Measurements from ENCODE around the gene PSMA6.

PSMA6 gene

DNA sequence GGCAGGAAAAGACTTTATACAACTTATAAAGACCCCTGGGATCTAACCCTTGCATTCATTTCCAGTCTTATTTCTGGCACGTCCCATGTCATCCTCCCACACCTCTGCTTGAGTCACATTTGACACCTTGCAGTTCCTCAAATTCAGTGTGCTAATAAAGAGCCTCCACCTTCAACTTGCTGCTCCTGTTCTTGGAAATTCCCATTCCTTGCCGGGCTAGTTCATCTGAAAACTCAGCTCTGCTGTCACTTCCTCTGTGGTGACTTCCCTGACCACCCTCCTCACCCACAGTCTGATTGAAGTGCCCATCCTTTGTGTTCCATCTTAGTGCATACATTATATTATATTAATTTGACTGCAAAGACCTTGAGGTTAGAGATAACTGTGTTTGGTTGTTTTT lies 37.4 kb upstream of the PSMA6 start:
- Histone ChIP-seq H3K27ac (ENCODE audit: poor library complexity, severe bottlenecking) (no peak overlapping the region), H3K4me3 (ENCODE audit: severe bottlenecking) (no peak overlapping the region), H3K9me3 (ENCODE audit: severe bottlenecking) (no peaks in the 10 kb centered on the region), H3K27me3 (ENCODE audit: insufficient read depth, poor library complexity, severe bottlenecking) (no peaks in the 10 kb centered on the region), H3K4me1 (ENCODE audit: insufficient read depth, poor library complexity, severe bottlenecking) (no peaks in the 10 kb centered on the region), H3K36me3 (ENCODE audit: low read depth) (no peaks in the 10 kb centered on the region)
- DNase-seq (ENCODE audit: low spot score) (no peak), ATAC-seq (ENCODE audit: low read depth) (no peak)
- TF ChIP-seq CTCF (IDR thresholded peaks at IDR 0.05; ENCODE audit: poor library complexity, severe bottlenecking), result no peak

DNA sequence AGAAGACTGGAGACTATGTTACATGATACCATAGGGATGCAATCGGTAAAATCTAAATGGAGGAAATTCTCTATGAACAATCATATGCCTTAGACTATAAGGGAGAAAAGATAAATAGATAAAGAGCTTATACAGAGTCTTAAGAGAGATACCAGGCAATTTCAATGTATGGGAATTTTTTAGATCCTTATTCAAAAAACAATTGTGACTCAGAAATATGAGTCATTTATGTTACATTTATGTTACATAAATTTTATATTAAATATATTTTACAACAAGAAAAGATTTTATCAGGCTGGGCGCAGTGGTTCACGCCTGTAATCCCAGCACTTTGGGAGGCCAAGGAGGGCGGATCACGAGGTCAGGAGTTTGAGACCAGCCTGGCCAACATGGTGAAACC lies 36.5 kb upstream of the PSMA6 start:
- Histone ChIP-seq H3K4me1 (ENCODE audit: insufficient read depth, poor library complexity, severe bottlenecking) (no peaks in the 10 kb centered on the region), H3K27me3 (ENCODE audit: insufficient read depth, poor library complexity, severe bottlenecking) (no peaks in the 10 kb centered on the region), H3K36me3 (ENCODE audit: low read depth) (no peaks in the 10 kb centered on the region), H3K9me3 (ENCODE audit: severe bottlenecking) (no peaks in the 10 kb centered on the region), H3K27ac (ENCODE audit: poor library complexity, severe bottlenecking) (no peak overlapping the region), H3K4me3 (ENCODE audit: severe bottlenecking) (no peak overlapping the region)
- no peak for TF ChIP-seq CTCF (IDR thresholded peaks at IDR 0.05; ENCODE audit: poor library complexity, severe bottlenecking)
- DNase-seq (ENCODE audit: low spot score) (no peak), ATAC-seq (ENCODE audit: low read depth) (no peak)

GRCh38 chr14:35257809-35258208 lies 34.4 kb upstream of the PSMA6 start:
- H3K36me3 ChIP-seq (ENCODE audit: low read depth), result no peaks in the 10 kb centered on the region
- ATAC-seq (ENCODE audit: low read depth), result no peak; the same call in 2 of the 3 replicates
- H3K9me3 ChIP-seq (ENCODE audit: severe bottlenecking), result no peaks in the 10 kb centered on the region
- no peak overlapping the region for H3K27ac ChIP-seq (ENCODE audit: poor library complexity, severe bottlenecking)
- TF ChIP-seq CTCF (IDR thresholded peaks at IDR 0.05; ENCODE audit: poor library complexity, severe bottlenecking), result no peak
- DNase-seq (ENCODE audit: low spot score), result no peak
- no peaks in the 10 kb centered on the region for H3K27me3 ChIP-seq (ENCODE audit: insufficient read depth, poor library complexity, severe bottlenecking)
- no peaks in the 10 kb centered on the region for H3K4me1 ChIP-seq (ENCODE audit: insufficient read depth, poor library complexity, severe bottlenecking)
- no peak overlapping the region for H3K4me3 ChIP-seq (ENCODE audit: severe bottlenecking)

DNA sequence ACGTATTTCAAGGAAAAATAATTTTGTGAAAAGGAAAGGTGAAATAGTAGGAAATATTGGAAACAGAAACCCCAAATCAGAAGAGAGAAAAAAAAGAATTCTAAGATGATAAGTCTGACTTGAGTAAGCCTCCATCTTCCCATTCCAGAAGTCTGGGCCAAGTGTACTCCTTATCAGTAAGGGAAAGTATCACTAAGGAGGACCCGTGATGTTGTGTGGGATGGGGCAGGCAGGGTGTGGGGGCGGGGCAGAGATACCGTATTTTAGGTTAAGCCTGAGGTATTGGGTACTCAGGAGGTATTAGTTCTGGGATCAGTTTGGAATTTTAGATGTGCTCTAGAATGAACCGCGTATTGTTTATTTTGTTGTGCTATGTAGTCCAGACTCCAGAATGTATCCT lies 33.8 kb upstream of the PSMA6 start:
- ATAC-seq (ENCODE audit: low read depth), result no peak
- H3K4me1 ChIP-seq (ENCODE audit: insufficient read depth, poor library complexity, severe bottlenecking), result no peaks in the 10 kb centered on the region
- H3K9me3 ChIP-seq (ENCODE audit: severe bottlenecking), result no peaks in the 10 kb centered on the region
- H3K4me3 ChIP-seq (ENCODE audit: severe bottlenecking), result no peak overlapping the region
- no peak overlapping the region for H3K27ac ChIP-seq (ENCODE audit: poor library complexity, severe bottlenecking)
- TF ChIP-seq CTCF (IDR thresholded peaks at IDR 0.05; ENCODE audit: poor library complexity, severe bottlenecking), result no peak
- no peaks in the 10 kb centered on the region for H3K27me3 ChIP-seq (ENCODE audit: insufficient read depth, poor library complexity, severe bottlenecking)
- no peak for DNase-seq (ENCODE audit: low spot score)
- no peaks in the 10 kb centered on the region for H3K36me3 ChIP-seq (ENCODE audit: low read depth)

DNA sequence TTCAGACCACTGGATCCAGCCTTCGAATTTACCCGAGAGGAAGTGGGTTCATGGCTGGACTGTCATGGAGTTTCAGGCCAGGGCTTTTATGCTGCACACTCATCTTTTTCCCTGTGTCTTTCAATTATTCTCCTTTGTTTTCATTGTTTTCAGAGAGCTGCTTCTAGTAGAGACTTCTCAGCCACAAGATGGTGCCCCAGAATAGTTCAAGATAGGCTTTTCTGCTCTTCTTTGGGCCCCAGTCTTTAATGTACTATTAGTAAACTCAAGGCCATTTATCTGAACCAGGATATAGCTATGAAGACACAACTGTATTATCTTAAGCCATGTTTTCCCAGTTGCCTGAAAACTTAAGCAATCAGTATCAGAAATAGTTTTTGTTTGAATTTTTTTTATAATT lies 30.4 kb upstream of the PSMA6 start:
- no peak for DNase-seq (ENCODE audit: low spot score)

More for the DNA sequence above, 30.4 kb upstream of the PSMA6 start:
- no peaks in the 10 kb centered on the region for H3K4me1 ChIP-seq (ENCODE audit: insufficient read depth, poor library complexity, severe bottlenecking)
- H3K4me3 ChIP-seq (ENCODE audit: severe bottlenecking), result no peak overlapping the region
- no peak for TF ChIP-seq CTCF (IDR thresholded peaks at IDR 0.05; ENCODE audit: poor library complexity, severe bottlenecking)
- H3K9me3 ChIP-seq (ENCODE audit: severe bottlenecking), result no peaks in the 10 kb centered on the region
- ATAC-seq (ENCODE audit: low read depth), result no peak
- H3K27me3 ChIP-seq (ENCODE audit: insufficient read depth, poor library complexity, severe bottlenecking), result no peaks in the 10 kb centered on the region
- H3K36me3 ChIP-seq (ENCODE audit: low read depth), result no peaks in the 10 kb centered on the region; the same call in 1 of the 2 replicates
- no peak overlapping the region for H3K27ac ChIP-seq (ENCODE audit: poor library complexity, severe bottlenecking)

All from RWPE2 (cell line).